H1 (cell line): ENCODE results near the gene ABCG5. TPM values are rescaled to one million over a fixed set of nuclear protein-coding genes. Genes with fewer than 3 reads are reported as not detected.

ENCODE experiments used
- CTCF ChIA-PET: fragments of 300-600 bp; sonication (Branson Sonifier 250); formaldehyde crosslinking; loops from one replicate; lab custom pipeline; 2021; ENCODE audit not compliant: partially characterized antibody; lab: Charles Lee
- POLR2A ChIA-PET: fragments of 300-600 bp; sonication (Branson Sonifier 250); formaldehyde crosslinking; loops from one replicate; lab custom pipeline; 2021; ENCODE audit warnings: inconsistent platforms; ENCODE audit not compliant: partially characterized antibody; lab: Charles Lee
- DNase-seq, 2 experiments: peaks; one replicate each; pipeline versions ENCODE4 v3.0.0 to v3.0.0-alpha.2; 2010 to 2022; ENCODE audit warnings: low spot score in 2 of 2, low read depth in 1 of 2, mixed read lengths in 1 of 2
- FAIRE-seq: peaks from 2 replicates; lab custom pipeline; 2011; peaks lifted over from hg19 to GRCh38; lab: Jason Lieb, UNC
- H2AFZ ChIP-seq: 2 replicates; pipeline ENCODE4 v1.8.1; 2012; ENCODE audit warnings: low read length, inconsistent platforms
- H2AK5ac ChIP-seq: 2 replicates; pipeline ENCODE4 v1.6.1; 2013; ENCODE audit warnings: low read depth, low read length
- H2BK120ac ChIP-seq: replicated peaks from 2 replicates; pipeline ENCODE3; 2013; ENCODE audit warnings: low read depth, low read length, inconsistent platforms
- H2BK12ac ChIP-seq: 2 replicates; pipeline ENCODE4 v1.6.1; 2013; ENCODE audit warnings: low read depth, low read length
- H2BK15ac ChIP-seq: 2 replicates; pipeline ENCODE4 v1.6.1; 2013; ENCODE audit warnings: low read length
- H2BK20ac ChIP-seq: 2 replicates; pipeline ENCODE4 v1.6.1; 2013; ENCODE audit warnings: low read length
- H2BK5ac ChIP-seq: 2 replicates; pipeline ENCODE4 v1.6.1; 2013; ENCODE audit warnings: low read depth, low read length
- H3K14ac ChIP-seq: 2 replicates; pipeline ENCODE4 v1.6.1; 2013; ENCODE audit warnings: inconsistent platforms; ENCODE audit not compliant: insufficient read length
- H3K18ac ChIP-seq: 2 replicates; pipeline ENCODE4 v1.6.1; 2013; ENCODE audit warnings: low read length; ENCODE audit errors: extremely low read depth
- H3K23ac ChIP-seq: 2 replicates; pipeline ENCODE4 v1.6.1; 2013; ENCODE audit warnings: inconsistent platforms; ENCODE audit not compliant: insufficient read length
- H3K23me2 ChIP-seq: 2 replicates; pipeline ENCODE4 v1.6.1; 2013; ENCODE audit warnings: low read depth, low read length
- H3K27ac ChIP-seq: 2 replicates; pipeline ENCODE4 v1.6.1; 2011; ENCODE audit warnings: low read depth, low read length, inconsistent platforms
- H3K27me3 ChIP-seq, 4 experiments: replicated peaks in 1 of 4; 1 replicate in 1 of 4; 2 replicates in 3 of 4; pipeline versions ENCODE4 v1.6.1 to v1.8.1; 2011 to 2013; ENCODE audit warnings: low read length in 3 of 4, mild to moderate bottlenecking in 3 of 4, inconsistent platforms in 2 of 4, mixed read lengths in 2 of 4, moderate library complexity in 1 of 4; ENCODE audit not compliant: control insufficient read depth in 3 of 4, insufficient read depth in 3 of 4; ENCODE audit errors: extremely low read depth in 1 of 4
- H3K36me3 ChIP-seq, 4 experiments: 2 replicates each; pipeline versions ENCODE4 v1.6.1 to v1.8.1; 2011 to 2013; ENCODE audit warnings: mild to moderate bottlenecking in 4 of 4, low read length in 3 of 4, moderate library complexity in 2 of 4, control low read depth in 1 of 4, inconsistent platforms in 1 of 4; ENCODE audit not compliant: insufficient read depth in 4 of 4, control insufficient read depth in 2 of 4
- H3K4ac ChIP-seq: replicated peaks from 2 replicates; pipeline ENCODE3; 2013; ENCODE audit warnings: low read length, low read depth, mixed read lengths, inconsistent platforms; ENCODE audit not compliant: insufficient read length
- H3K4me1 ChIP-seq, 4 experiments: replicated peaks in 1 of 4; 1 replicate in 1 of 4; 2 replicates in 3 of 4; pipeline versions ENCODE4 v1.6.1 to v1.8.1; 2011 to 2013; ENCODE audit warnings: low read length in 3 of 4, inconsistent platforms in 2 of 4, mixed read lengths in 1 of 4; ENCODE audit not compliant: insufficient read depth in 4 of 4, control insufficient read depth in 3 of 4
- H3K4me2 ChIP-seq, 2 experiments: 2 replicates each; pipeline versions ENCODE4 v1.6.1 to v1.8.1; 2011 to 2013; ENCODE audit warnings: low read depth in 2 of 2, low read length in 2 of 2, control low read depth in 1 of 2, inconsistent platforms in 1 of 2, mild to moderate bottlenecking in 1 of 2; ENCODE audit not compliant: insufficient read depth in 1 of 2
- H3K4me3 ChIP-seq, 4 experiments: fragments of 200-600, 300-600 bp in 1 of 4; sonication (generic), shearing (Covaris generic), sonication (Bioruptor Twin) in 1 of 4; 2 replicates each; pipeline versions ENCODE4 v1.5.1 to v1.8.1; 2011 to 2016; ENCODE audit warnings: low read length in 4 of 4, low read depth in 3 of 4, control low read depth in 2 of 4, inconsistent platforms in 2 of 4, mild to moderate bottlenecking in 2 of 4, mixed read lengths in 1 of 4, moderate library complexity in 1 of 4; ENCODE audit not compliant: insufficient read depth in 2 of 4; ENCODE audit errors: extremely low read depth in 1 of 4
- H3K56ac ChIP-seq: replicated peaks from 2 replicates; pipeline ENCODE3; 2013; ENCODE audit warnings: low read depth, mild to moderate bottlenecking, mixed read lengths, low read length, inconsistent platforms; ENCODE audit not compliant: insufficient read length
- H3K79me1 ChIP-seq: 2 replicates; pipeline ENCODE4 v1.6.1; 2013; ENCODE audit warnings: low read depth, low read length, control low read depth
- H3K79me2 ChIP-seq, 2 experiments: 2 replicates each; pipeline versions ENCODE4 v1.6.1 to v1.8.1; 2012 to 2013; ENCODE audit warnings: low read length in 2 of 2, mild to moderate bottlenecking in 2 of 2, inconsistent platforms in 1 of 2; ENCODE audit not compliant: insufficient read depth in 2 of 2, control insufficient read depth in 1 of 2
- H3K9ac ChIP-seq, 4 experiments: replicated peaks in 1 of 4; 1 replicate in 1 of 4; 2 replicates in 3 of 4; pipeline versions ENCODE4 v1.6.1 to v1.8.1; 2011 to 2013; ENCODE audit warnings: low read depth in 3 of 4, low read length in 3 of 4, control low read depth in 2 of 4, mild to moderate bottlenecking in 2 of 4, moderate library complexity in 2 of 4, inconsistent platforms in 1 of 4; ENCODE audit errors: extremely low read depth in 1 of 4
- H3K9me3 ChIP-seq, 2 experiments: 2 replicates each; pipeline versions ENCODE4 v1.6.1 to v1.8.1; 2012 to 2013; ENCODE audit warnings: mild to moderate bottlenecking in 2 of 2, moderate library complexity in 2 of 2, control low read depth in 1 of 2, inconsistent platforms in 1 of 2, low read depth in 1 of 2, low read length in 1 of 2, mixed read lengths in 1 of 2; ENCODE audit not compliant: insufficient read depth in 2 of 2
- H4K20me1 ChIP-seq, 2 experiments: replicated peaks in 1 of 2; 2 replicates each; pipeline versions ENCODE3 to v1.8.1; 2011 to 2013; ENCODE audit warnings: inconsistent platforms in 2 of 2, low read length in 2 of 2, mild to moderate bottlenecking in 1 of 2; ENCODE audit not compliant: insufficient read depth in 2 of 2, control insufficient read depth in 1 of 2
- H4K5ac ChIP-seq: 2 replicates; pipeline ENCODE4 v1.6.1; 2013; ENCODE audit warnings: low read length, low read depth, mixed read lengths, inconsistent platforms; ENCODE audit not compliant: insufficient read length
- H4K8ac ChIP-seq: 2 replicates; pipeline ENCODE4 v1.8.0; 2013; ENCODE audit warnings: mild to moderate bottlenecking, moderate library complexity, low read length, inconsistent platforms; ENCODE audit not compliant: insufficient read depth; ENCODE audit errors: extremely low read depth
- H4K91ac ChIP-seq: replicated peaks from 2 replicates; pipeline ENCODE3; 2013; ENCODE audit warnings: low read length, mixed read lengths, inconsistent platforms; ENCODE audit not compliant: insufficient read length
- CEBPB ChIP-seq: IDR thresholded peaks from 2 replicates; pipeline ENCODE4 v1.6.1; 2012; ENCODE audit warnings: low read depth, low read length
- EGR1 ChIP-seq: IDR thresholded peaks from 2 replicates; pipeline ENCODE4 v1.6.1; 2011; ENCODE audit warnings: low read depth, low read length, borderline replicate concordance
- NANOG ChIP-seq: IDR thresholded peaks from 2 replicates; pipeline ENCODE4 v1.6.1; 2011; ENCODE audit warnings: low read length, low read depth, mild to moderate bottlenecking, inconsistent platforms; ENCODE audit not compliant: insufficient read depth, poor library complexity, severe bottlenecking
- RBBP5 ChIP-seq: IDR thresholded peaks from 2 replicates; pipeline ENCODE4 v1.7.1; 2012; ENCODE audit warnings: low read depth, mild to moderate bottlenecking, inconsistent platforms, low read length, moderate library complexity, borderline replicate concordance
- RXRA ChIP-seq: IDR thresholded peaks from 2 replicates; pipeline ENCODE4 v1.6.1; 2011; ENCODE audit warnings: low read depth, mild to moderate bottlenecking, low read length, moderate library complexity; ENCODE audit not compliant: insufficient read depth
- TCF12 ChIP-seq: IDR thresholded peaks from 2 replicates; pipeline ENCODE4 v1.6.1; 2011; ENCODE audit warnings: low read depth, mild to moderate bottlenecking, low read length
- WGBS, 2 experiments: shearing (Covaris generic) in 1 of 2; methylation state at CpG; one replicate each; pipeline versions ENCODE4 v1.1.6 to v1.1.7; 2013 to 2015; ENCODE audit warnings: low lambda C conversion rate in 2 of 2, mixed read lengths in 2 of 2, inconsistent platforms in 1 of 2, low coverage in 1 of 2, missing lambda C conversion rate in 1 of 2; ENCODE audit not compliant: insufficient replicate concordance in 2 of 2, insufficient coverage in 1 of 2, insufficient read length in 1 of 2; ENCODE audit errors: extremely low coverage in 1 of 2, missing lambda C conversion rate in 1 of 2; 5-methylcytosine and 5-hydroxymethylcytosine counted together
- polyA plus RNA-seq, 7 experiments: library from polyadenylated mRNA; depleted of rRNA in 3 of 7; stranded (reverse) in 5 of 7; unstranded in 2 of 7; fragments of >200 nt in 5 of 7; fragments of 200-250 nt in 2 of 7; gene quantifications; 1 replicate in 5 of 7; 2 replicates in 1 of 7; 4 replicates in 1 of 7; pipeline versions ENCODE4 v1.2.1 to v1.2.3, GENCODE V29; 2011 to 2013; ENCODE audit warnings: missing spikeins in 2 of 7, mixed read lengths in 2 of 7
- total RNA-seq: library from RNA; stranded (reverse); fragmentation: NEBNext Ultra II Directional; extraction: Animal tissue kit (Norgen Biotek cat#: 25700); gene quantifications from 2 replicates; pipeline ENCODE4 v1.2.1, GENCODE V29; 2021

The ABCG5 gene
- total and polyA plus RNA-seq, 2 of the 8 experiments (the other 6 are each of a cell fraction or from before 2014, with no cell fraction given), result not detected

DNA sequence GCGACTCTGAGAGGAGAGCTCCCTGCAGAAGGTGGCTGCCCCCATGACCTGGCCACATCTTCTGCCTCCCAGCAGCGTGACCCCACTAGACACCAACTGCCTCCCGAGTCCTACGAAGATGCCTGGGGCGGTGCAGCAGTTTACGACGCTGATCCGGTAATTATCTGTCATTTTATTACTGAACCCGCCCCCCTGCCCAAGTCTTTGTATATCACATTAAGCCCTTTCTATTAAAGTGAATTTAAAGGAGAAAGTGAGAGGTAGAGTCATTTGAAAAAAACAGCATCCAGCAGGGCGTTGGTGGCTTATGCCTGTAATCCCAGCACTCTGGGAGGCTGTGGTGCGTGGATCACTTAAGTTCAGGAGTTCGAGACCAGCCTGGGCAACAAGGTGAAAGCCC is 33.5 kb upstream of the ABCG5 start:
- DNase-seq (no peak), FAIRE-seq (no peak)
- no peaks in the 10 kb centered on the region for H3K9me3 ChIP-seq
- TF ChIP-seq CEBPB (no peak), EGR1 (no peak), TCF12 (no peak), NANOG (no peak), RXRA (no peak), RBBP5 (no peak)
- no peaks in the 10 kb centered on the region for H3K79me2 ChIP-seq
- H3K23ac ChIP-seq, result no peak overlapping the region
- H3K4me1 ChIP-seq, result no peaks in the 10 kb centered on the region
- H3K36me3 ChIP-seq, result no peaks in the 10 kb centered on the region
- no peak overlapping the region for H4K91ac ChIP-seq
- H4K20me1 ChIP-seq, result no peaks in the 10 kb centered on the region
- no peak overlapping the region for H2BK15ac ChIP-seq
- CTCF ChIA-PET, result no interaction called here
- no peak overlapping the region for H3K9ac ChIP-seq
- no peaks in the 10 kb centered on the region for H3K23me2 ChIP-seq
- H3K4me2 ChIP-seq, result no peak overlapping the region
- no peak overlapping the region for H4K5ac ChIP-seq
- H3K79me1 ChIP-seq, result no peaks in the 10 kb centered on the region
- H4K8ac ChIP-seq, result no peak overlapping the region
- no peak overlapping the region for H3K18ac ChIP-seq
- H3K27me3 ChIP-seq, result no peaks in the 10 kb centered on the region
- H3K27ac ChIP-seq, result no peak overlapping the region
- no peak overlapping the region for H3K56ac ChIP-seq
- H2BK20ac ChIP-seq, result no peak overlapping the region
- H2AFZ ChIP-seq, result no peak overlapping the region
- POLR2A ChIA-PET, result interaction anchor here (2.0 kb wide), 1 partner anchor 11 kb away, joined by 8 read pairs; no protein-coding TSS in a partner anchor
- H3K14ac ChIP-seq, result no peak overlapping the region
- no peak overlapping the region for H3K4ac ChIP-seq
- WGBS, 2 experiments, result 88% methylated on average over 12 of the region's 12 CpGs; no CpG with 5 or more reads in 1 of the 2 experiments
- no peak overlapping the region for H2BK5ac ChIP-seq
- H2BK12ac ChIP-seq, result no peak overlapping the region
- no peak overlapping the region for H2BK120ac ChIP-seq
- H2AK5ac ChIP-seq, result no peak overlapping the region
- H3K4me3 ChIP-seq, result no peak overlapping the region
